Measurements from ENCODE around the gene SCAMP4. TPM values are rescaled to one million over a fixed set of nuclear protein-coding genes. Genes with fewer than 3 reads are reported as not detected.
"Not testable (repeated sequence)": the region's sequence is repeated elsewhere in the genome, so short reads cannot be mapped to it uniquely, and the experiment has no call there.

Gene SCAMP4
- total RNA-seq, 1 experiment from 2014 or later, result 18.4 TPM

DNA sequence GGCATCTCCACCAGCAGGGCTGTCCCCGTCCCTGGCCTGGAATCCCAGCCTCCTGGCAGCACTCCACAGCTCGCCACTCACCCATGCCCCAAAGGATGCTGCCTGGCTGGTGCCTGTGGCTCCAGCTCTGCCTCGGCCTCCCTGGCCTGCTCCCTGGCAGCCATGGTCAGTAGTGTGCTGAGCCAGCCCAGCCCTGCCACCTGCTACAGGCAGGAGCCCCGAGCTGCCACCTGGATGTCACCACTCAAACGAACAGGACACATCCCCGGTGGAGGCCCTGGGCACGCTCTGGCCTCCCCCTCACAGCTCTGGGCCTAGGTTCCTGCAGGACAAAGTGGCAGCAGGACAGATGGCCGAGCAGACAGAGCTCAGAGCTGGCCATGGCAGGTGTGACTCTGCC is 26.6 kb upstream of the SCAMP4 start:
- Histone ChIP-seq H3K4me1 (ENCODE audit: low read length) (peaks cover 32% of the 10 kb centered on the region), H4K20me1 (ENCODE audit: insufficient read depth, low read depth, low read length) (peaks cover 28% of the 10 kb centered on the region), H3K79me2 (ENCODE audit: low read length) (peaks cover 49% of the 10 kb centered on the region)
- H3K9me3 ChIP-seq (ENCODE audit: low read length); H3K4me3 ChIP-seq (ENCODE audit: low read length); H3K9ac ChIP-seq (ENCODE audit: low read length); H2AFZ ChIP-seq (ENCODE audit: low read length); H3K9me2 ChIP-seq (replicated peaks; ENCODE audit: insufficient read depth, low read length); H3K36me3 ChIP-seq (ENCODE audit: insufficient read depth, low read length); DNase-seq; H3K4me2 ChIP-seq (ENCODE audit: low read depth, low read length, poor library complexity, severe bottlenecking); H3K27me3 ChIP-seq (ENCODE audit: low read length); H3K27ac ChIP-seq (ENCODE audit: low read length): not testable (repeated sequence)

DNA sequence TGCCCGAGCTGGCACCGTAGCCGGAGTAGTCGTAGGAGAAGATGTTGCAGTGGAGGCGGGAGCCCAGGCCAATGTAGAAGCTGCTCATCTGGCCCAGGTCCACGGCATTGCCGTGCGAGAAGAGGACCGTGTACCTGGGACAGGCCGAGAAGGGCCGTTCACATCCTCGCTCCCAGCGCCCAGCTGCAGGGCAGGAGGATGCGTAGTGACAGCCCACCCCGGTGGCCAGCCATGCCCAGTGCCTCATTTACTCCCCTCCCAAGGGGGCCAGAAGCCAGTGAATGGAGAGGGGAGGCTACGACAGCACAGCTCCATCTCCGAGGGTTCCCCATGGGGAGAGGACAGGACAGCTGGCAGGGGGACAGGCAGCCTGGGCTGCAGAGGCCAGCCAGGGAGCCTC is 25.2 kb upstream of the SCAMP4 start:
- H3K36me3 ChIP-seq (ENCODE audit: insufficient read depth, low read length); H3K9ac ChIP-seq (ENCODE audit: low read length); H3K4me2 ChIP-seq (ENCODE audit: low read depth, low read length, poor library complexity, severe bottlenecking); H3K9me2 ChIP-seq (replicated peaks; ENCODE audit: insufficient read depth, low read length); H2AFZ ChIP-seq (ENCODE audit: low read length); H3K9me3 ChIP-seq (ENCODE audit: low read length); H3K27me3 ChIP-seq (ENCODE audit: low read length); H3K27ac ChIP-seq (ENCODE audit: low read length); H3K4me3 ChIP-seq (ENCODE audit: low read length): not testable (repeated sequence)
- Histone ChIP-seq H3K79me2 (ENCODE audit: low read length) (peaks cover 49% of the 10 kb centered on the region), H4K20me1 (ENCODE audit: insufficient read depth, low read depth, low read length) (peaks cover 28% of the 10 kb centered on the region), H3K4me1 (ENCODE audit: low read length) (peaks cover 28% of the 10 kb centered on the region)
- peak; percentile 14 for DNase-seq

DNA sequence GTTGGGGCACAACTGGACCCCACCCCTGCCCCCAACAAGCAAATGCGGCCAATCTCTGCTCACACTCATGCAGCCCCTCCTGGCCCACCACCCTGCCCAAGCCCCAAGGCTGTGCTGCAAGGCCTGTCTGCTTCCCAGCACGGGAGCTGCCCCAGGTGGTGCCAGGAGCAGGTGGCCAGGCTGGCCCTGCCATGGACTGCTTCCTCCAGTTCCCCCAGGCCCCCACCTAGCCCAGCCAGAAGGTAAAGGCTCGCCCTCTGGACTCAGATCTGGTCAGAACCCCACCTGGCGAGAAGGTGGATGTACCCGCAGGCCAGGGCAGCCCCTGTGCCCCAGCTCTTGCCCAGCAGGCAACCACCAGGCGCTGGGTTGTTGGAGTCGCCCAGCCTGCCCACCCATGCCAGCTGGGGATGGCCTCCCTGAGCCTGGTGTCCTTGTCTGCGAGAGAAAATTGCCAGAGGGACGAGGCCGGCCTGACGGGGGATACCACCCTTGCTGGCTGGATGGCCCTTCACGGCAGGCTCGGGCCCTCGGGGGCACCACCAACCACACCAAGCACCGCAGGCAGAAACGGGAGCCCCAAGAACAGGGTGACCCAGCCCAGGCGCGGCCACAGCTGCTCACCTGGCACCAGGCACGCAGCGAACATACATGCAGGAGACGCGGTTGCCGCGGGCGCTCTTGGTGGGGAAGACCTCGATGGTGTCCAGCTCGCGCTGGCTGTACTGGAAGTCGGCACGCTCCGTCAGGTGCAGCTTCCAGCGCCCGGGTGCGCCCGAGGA is 24.4 kb upstream of the SCAMP4 start:
- DNase-seq, result peak; percentile 36
- Histone ChIP-seq H3K4me1 (ENCODE audit: low read length) (peaks cover 28% of the 10 kb centered on the region), H3K36me3 (ENCODE audit: insufficient read depth, low read length) (no peaks in the 10 kb centered on the region), H3K27ac (ENCODE audit: low read length) (no peak overlapping the region), H3K4me3 (ENCODE audit: low read length) (no peak overlapping the region), H3K79me2 (ENCODE audit: low read length) (peaks cover 42% of the 10 kb centered on the region), H3K9ac (ENCODE audit: low read length) (no peak overlapping the region), H3K4me2 (ENCODE audit: low read depth, low read length, poor library complexity, severe bottlenecking) (no peak overlapping the region), H4K20me1 (ENCODE audit: insufficient read depth, low read depth, low read length) (peaks cover 24% of the 10 kb centered on the region), H3K9me2 (replicated peaks; ENCODE audit: insufficient read depth, low read length) (no peaks in the 10 kb centered on the region), H2AFZ (ENCODE audit: low read length) (no peak overlapping the region), H3K27me3 (ENCODE audit: low read length) (no peaks in the 10 kb centered on the region), H3K9me3 (ENCODE audit: low read length) (no peaks in the 10 kb centered on the region)

DNA sequence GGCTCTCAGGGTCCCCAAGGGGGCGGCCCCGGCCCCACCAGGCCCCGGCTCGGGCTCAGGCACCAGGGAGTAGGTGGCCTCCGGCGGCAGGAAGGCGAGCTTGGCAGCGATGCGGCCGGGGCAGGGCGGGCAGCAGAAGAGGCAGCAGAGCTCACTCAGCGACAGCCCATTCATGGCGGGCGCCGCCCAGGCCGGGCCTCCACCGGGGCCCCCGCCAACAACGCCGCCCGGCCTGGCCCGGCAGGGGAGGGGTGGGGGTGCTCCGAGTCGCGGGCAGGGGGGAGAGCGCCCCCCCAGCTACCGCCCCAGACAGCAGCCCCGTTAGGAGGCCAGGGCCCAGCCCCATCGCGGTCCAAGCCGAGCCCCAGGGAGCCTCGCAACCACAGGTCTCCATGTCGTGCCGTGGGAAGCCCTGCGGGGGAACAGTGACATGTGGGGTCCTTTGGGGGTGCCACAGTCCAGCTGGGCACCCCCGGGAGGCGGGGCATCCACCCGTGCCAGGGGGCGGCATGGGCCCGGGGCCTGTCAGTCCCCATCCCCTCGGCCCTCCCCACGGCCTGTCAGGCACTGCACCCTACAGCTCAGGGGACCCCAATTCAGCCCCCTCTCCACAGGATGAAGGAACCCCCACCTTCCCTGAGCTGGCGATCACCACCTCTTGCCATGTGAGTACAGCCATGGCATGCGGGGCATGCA is 23.7 kb upstream of the SCAMP4 start:
- H3K27me3 ChIP-seq (ENCODE audit: low read length); H3K27ac ChIP-seq (ENCODE audit: low read length); H3K9me3 ChIP-seq (ENCODE audit: low read length); DNase-seq; H2AFZ ChIP-seq (ENCODE audit: low read length); H3K9me2 ChIP-seq (replicated peaks; ENCODE audit: insufficient read depth, low read length); H3K9ac ChIP-seq (ENCODE audit: low read length); H3K36me3 ChIP-seq (ENCODE audit: insufficient read depth, low read length); H3K4me2 ChIP-seq (ENCODE audit: low read depth, low read length, poor library complexity, severe bottlenecking); H3K4me3 ChIP-seq (ENCODE audit: low read length): not testable (repeated sequence)
- Histone ChIP-seq H3K79me2 (ENCODE audit: low read length) (peaks cover 41% of the 10 kb centered on the region), H3K4me1 (ENCODE audit: low read length) (peaks cover 23% of the 10 kb centered on the region), H4K20me1 (ENCODE audit: insufficient read depth, low read depth, low read length) (peaks cover 24% of the 10 kb centered on the region)

DNA sequence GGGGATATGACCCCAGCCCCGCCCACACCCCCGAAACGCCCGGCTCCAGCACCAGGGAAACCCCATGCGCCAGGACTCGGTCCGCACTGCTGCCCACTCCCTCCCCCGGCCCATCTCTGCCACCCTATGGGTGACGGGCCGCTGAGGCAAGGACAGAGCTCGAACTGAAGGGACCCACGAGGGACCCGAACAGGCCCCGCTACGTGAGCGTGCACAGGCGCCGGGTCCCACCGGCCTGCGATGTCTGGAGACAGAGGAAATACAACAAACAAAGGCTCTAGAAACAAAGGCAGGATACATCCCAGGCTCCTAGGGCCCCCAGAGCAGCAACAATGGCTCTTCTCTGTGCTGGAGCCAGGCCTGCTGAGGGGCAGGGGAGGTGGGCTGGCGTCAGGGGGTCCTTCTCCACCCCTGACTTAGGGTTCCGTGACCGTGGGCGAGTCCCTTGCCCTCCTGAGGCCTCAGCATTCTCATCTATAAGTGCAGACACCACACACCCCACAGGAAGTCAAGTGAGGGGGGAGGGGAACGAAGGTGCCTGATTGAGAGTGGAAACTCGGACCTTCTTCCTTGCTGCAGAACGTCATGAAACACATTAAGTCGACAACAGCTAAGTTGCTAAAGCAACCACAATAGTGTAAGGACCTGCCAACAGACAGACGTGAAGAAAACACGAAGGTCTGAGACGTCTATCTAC is 23.0 kb upstream of the SCAMP4 start:
- H3K79me2 ChIP-seq (ENCODE audit: low read length), result peaks cover 41% of the 10 kb centered on the region
- peaks cover 22% of the 10 kb centered on the region for H3K4me1 ChIP-seq (ENCODE audit: low read length)
- H3K27me3 ChIP-seq (ENCODE audit: low read length), result no peaks in the 10 kb centered on the region
- H4K20me1 ChIP-seq (ENCODE audit: insufficient read depth, low read depth, low read length), result peaks cover 24% of the 10 kb centered on the region
- H3K9me3 ChIP-seq (ENCODE audit: low read length), result no peaks in the 10 kb centered on the region
- no peak overlapping the region for H3K9ac ChIP-seq (ENCODE audit: low read length)
- H3K9me2 ChIP-seq (replicated peaks; ENCODE audit: insufficient read depth, low read length), result no peaks in the 10 kb centered on the region
- no peaks in the 10 kb centered on the region for H3K36me3 ChIP-seq (ENCODE audit: insufficient read depth, low read length)
- no peak overlapping the region for H3K4me3 ChIP-seq (ENCODE audit: low read length)
- H3K4me2 ChIP-seq (ENCODE audit: low read depth, low read length, poor library complexity, severe bottlenecking), result peak overlapping the region; percentile 84
- no peak overlapping the region for H2AFZ ChIP-seq (ENCODE audit: low read length)
- no peak overlapping the region for H3K27ac ChIP-seq (ENCODE audit: low read length)
- DNase-seq, result peak; percentile 39

DNA sequence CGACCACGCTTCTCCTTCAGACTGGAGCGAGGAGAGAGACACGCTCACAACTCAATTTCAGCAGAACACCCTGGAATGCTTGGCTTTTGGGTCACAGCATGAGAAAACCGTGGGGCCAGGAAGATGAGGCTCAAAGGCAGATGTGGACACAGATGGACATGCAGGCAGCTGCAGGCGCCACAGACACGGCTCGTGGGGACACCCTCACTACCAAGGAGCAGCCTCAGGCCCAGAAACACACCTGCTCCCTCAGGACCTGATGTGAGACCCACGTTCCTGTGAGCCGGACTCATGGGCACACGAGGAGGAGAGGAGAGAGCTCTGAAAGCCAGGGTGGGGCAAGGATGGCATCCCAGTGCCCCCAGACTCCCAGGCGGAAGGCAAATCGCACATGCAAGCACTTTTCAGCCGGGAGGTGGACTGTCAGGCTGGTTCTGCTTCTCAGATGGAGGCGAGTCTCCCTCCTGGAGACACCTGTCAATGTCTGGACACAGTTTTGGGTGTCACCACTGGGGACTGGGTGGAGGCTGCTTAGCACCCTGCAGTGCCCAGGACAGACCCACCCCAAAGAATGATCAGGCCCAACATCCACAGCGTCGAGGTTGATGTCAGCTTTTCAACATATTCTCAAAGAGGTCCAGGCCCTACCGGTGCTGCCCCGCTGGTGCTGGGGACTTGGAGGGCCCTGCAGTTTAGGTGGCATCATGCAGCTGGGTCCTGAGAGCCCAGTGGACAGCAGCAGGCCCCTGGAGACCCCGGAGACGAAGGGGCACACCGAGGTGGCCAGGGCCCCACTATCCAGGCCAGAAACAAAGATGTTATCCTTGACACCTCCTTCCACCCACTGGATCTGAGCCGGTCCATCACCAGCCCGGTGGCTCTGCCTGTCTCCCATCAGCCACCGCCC is 22.2 kb upstream of the SCAMP4 start:
- Histone ChIP-seq H3K27ac (ENCODE audit: low read length) (no peak overlapping the region), H3K9ac (ENCODE audit: low read length) (peak overlapping the region; percentile 95), H3K4me3 (ENCODE audit: low read length) (peak overlapping the region; percentile 97; the same call in 1 of the 2 replicates), H3K4me1 (ENCODE audit: low read length) (peaks cover 22% of the 10 kb centered on the region), H2AFZ (ENCODE audit: low read length) (no peak overlapping the region), H3K9me2 (replicated peaks; ENCODE audit: insufficient read depth, low read length) (no peaks in the 10 kb centered on the region), H3K27me3 (ENCODE audit: low read length) (no peaks in the 10 kb centered on the region), H3K36me3 (ENCODE audit: insufficient read depth, low read length) (no peaks in the 10 kb centered on the region), H3K79me2 (ENCODE audit: low read length) (peaks cover 41% of the 10 kb centered on the region), H3K4me2 (ENCODE audit: low read depth, low read length, poor library complexity, severe bottlenecking) (peak overlapping the region; percentile 84), H3K9me3 (ENCODE audit: low read length) (no peaks in the 10 kb centered on the region), H4K20me1 (ENCODE audit: insufficient read depth, low read depth, low read length) (peaks cover 24% of the 10 kb centered on the region)
- peak; percentile 19 for DNase-seq

DNA sequence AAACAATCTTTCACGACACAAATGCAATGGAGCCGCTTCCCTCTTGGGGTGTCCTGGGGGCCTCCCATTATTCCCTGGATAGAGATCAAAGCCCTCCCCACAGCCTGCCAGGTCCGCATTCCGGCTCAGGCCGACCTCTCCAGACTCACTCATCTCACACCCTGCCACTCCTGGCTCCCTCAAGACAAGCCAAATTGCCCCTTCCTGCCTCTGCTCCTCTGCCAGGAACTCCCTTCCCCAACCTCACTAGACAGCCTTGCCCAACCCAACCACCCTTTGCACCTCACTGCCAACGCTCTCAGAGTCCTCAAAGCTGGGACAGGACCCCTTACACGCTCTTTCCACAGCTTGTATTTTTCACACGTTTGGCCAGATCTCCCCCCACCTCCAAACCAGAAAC is 21.4 kb upstream of the SCAMP4 start:
- peaks cover 41% of the 10 kb centered on the region for H3K79me2 ChIP-seq (ENCODE audit: low read length)
- H3K4me2 ChIP-seq (ENCODE audit: low read depth, low read length, poor library complexity, severe bottlenecking), result peak overlapping the region; percentile 84
- H3K4me1 ChIP-seq (ENCODE audit: low read length), result peaks cover 22% of the 10 kb centered on the region
- no peaks in the 10 kb centered on the region for H3K9me3 ChIP-seq (ENCODE audit: low read length)
- no peaks in the 10 kb centered on the region for H3K9me2 ChIP-seq (replicated peaks; ENCODE audit: insufficient read depth, low read length)
- no peaks in the 10 kb centered on the region for H3K36me3 ChIP-seq (ENCODE audit: insufficient read depth, low read length)
- H3K4me3 ChIP-seq (ENCODE audit: low read length), result peak overlapping the region; percentile 97
- H2AFZ ChIP-seq (ENCODE audit: low read length), result no peak overlapping the region
- no peak overlapping the region for H3K27ac ChIP-seq (ENCODE audit: low read length)
- H3K9ac ChIP-seq (ENCODE audit: low read length), result peak overlapping the region; percentile 95
- DNase-seq, result peak; percentile 49
- H4K20me1 ChIP-seq (ENCODE audit: insufficient read depth, low read depth, low read length), result peaks cover 24% of the 10 kb centered on the region
- H3K27me3 ChIP-seq (ENCODE audit: low read length), result no peaks in the 10 kb centered on the region
